H1 (cell line): Measurements from ENCODE around the gene DPF3. TPM values are rescaled to one million over a fixed set of nuclear protein-coding genes. Genes with fewer than 3 reads are reported as not detected.

Experiments
- CTCF ChIA-PET: fragments of 300-600 bp; sonication (Branson Sonifier 250); formaldehyde crosslinking; loops from one replicate; lab custom pipeline; 2021; ENCODE audit not compliant: partially characterized antibody; lab: Charles Lee
- POLR2A ChIA-PET: fragments of 300-600 bp; sonication (Branson Sonifier 250); formaldehyde crosslinking; loops from one replicate; lab custom pipeline; 2021; ENCODE audit warnings: inconsistent platforms; ENCODE audit not compliant: partially characterized antibody; lab: Charles Lee
- DNase-seq, 2 experiments: peaks; one replicate each; pipeline versions ENCODE4 v3.0.0 to v3.0.0-alpha.2; 2010 to 2022; ENCODE audit warnings: low spot score in 2 of 2, low read depth in 1 of 2, mixed read lengths in 1 of 2
- FAIRE-seq: peaks from 2 replicates; lab custom pipeline; 2011; peaks lifted over from hg19 to GRCh38; lab: Jason Lieb, UNC
- H2AFZ ChIP-seq: 2 replicates; pipeline ENCODE4 v1.8.1; 2012; ENCODE audit warnings: low read length, inconsistent platforms
- H2AK5ac ChIP-seq: 2 replicates; pipeline ENCODE4 v1.6.1; 2013; ENCODE audit warnings: low read depth, low read length
- H2BK120ac ChIP-seq: replicated peaks from 2 replicates; pipeline ENCODE3; 2013; ENCODE audit warnings: low read depth, low read length, inconsistent platforms
- H2BK12ac ChIP-seq: 2 replicates; pipeline ENCODE4 v1.6.1; 2013; ENCODE audit warnings: low read depth, low read length
- H2BK15ac ChIP-seq: 2 replicates; pipeline ENCODE4 v1.6.1; 2013; ENCODE audit warnings: low read length
- H2BK20ac ChIP-seq: 2 replicates; pipeline ENCODE4 v1.6.1; 2013; ENCODE audit warnings: low read length
- H2BK5ac ChIP-seq: 2 replicates; pipeline ENCODE4 v1.6.1; 2013; ENCODE audit warnings: low read depth, low read length
- H3K14ac ChIP-seq: 2 replicates; pipeline ENCODE4 v1.6.1; 2013; ENCODE audit warnings: inconsistent platforms; ENCODE audit not compliant: insufficient read length
- H3K18ac ChIP-seq: 2 replicates; pipeline ENCODE4 v1.6.1; 2013; ENCODE audit warnings: low read length; ENCODE audit errors: extremely low read depth
- H3K23ac ChIP-seq: 2 replicates; pipeline ENCODE4 v1.6.1; 2013; ENCODE audit warnings: inconsistent platforms; ENCODE audit not compliant: insufficient read length
- H3K23me2 ChIP-seq: 2 replicates; pipeline ENCODE4 v1.6.1; 2013; ENCODE audit warnings: low read depth, low read length
- H3K27ac ChIP-seq: 2 replicates; pipeline ENCODE4 v1.6.1; 2011; ENCODE audit warnings: low read depth, low read length, inconsistent platforms
- H3K27me3 ChIP-seq, 4 experiments: replicated peaks in 1 of 4; 1 replicate in 1 of 4; 2 replicates in 3 of 4; pipeline versions ENCODE4 v1.6.1 to v1.8.1; 2011 to 2013; ENCODE audit warnings: low read length in 3 of 4, mild to moderate bottlenecking in 3 of 4, inconsistent platforms in 2 of 4, mixed read lengths in 2 of 4, moderate library complexity in 1 of 4; ENCODE audit not compliant: control insufficient read depth in 3 of 4, insufficient read depth in 3 of 4; ENCODE audit errors: extremely low read depth in 1 of 4
- H3K36me3 ChIP-seq, 4 experiments: 2 replicates each; pipeline versions ENCODE4 v1.6.1 to v1.8.1; 2011 to 2013; ENCODE audit warnings: mild to moderate bottlenecking in 4 of 4, low read length in 3 of 4, moderate library complexity in 2 of 4, control low read depth in 1 of 4, inconsistent platforms in 1 of 4; ENCODE audit not compliant: insufficient read depth in 4 of 4, control insufficient read depth in 2 of 4
- H3K4ac ChIP-seq: replicated peaks from 2 replicates; pipeline ENCODE3; 2013; ENCODE audit warnings: low read length, low read depth, mixed read lengths, inconsistent platforms; ENCODE audit not compliant: insufficient read length
- H3K4me1 ChIP-seq, 4 experiments: replicated peaks in 1 of 4; 1 replicate in 1 of 4; 2 replicates in 3 of 4; pipeline versions ENCODE4 v1.6.1 to v1.8.1; 2011 to 2013; ENCODE audit warnings: low read length in 3 of 4, inconsistent platforms in 2 of 4, mixed read lengths in 1 of 4; ENCODE audit not compliant: insufficient read depth in 4 of 4, control insufficient read depth in 3 of 4
- H3K4me2 ChIP-seq, 2 experiments: 2 replicates each; pipeline versions ENCODE4 v1.6.1 to v1.8.1; 2011 to 2013; ENCODE audit warnings: low read depth in 2 of 2, low read length in 2 of 2, control low read depth in 1 of 2, inconsistent platforms in 1 of 2, mild to moderate bottlenecking in 1 of 2; ENCODE audit not compliant: insufficient read depth in 1 of 2
- H3K4me3 ChIP-seq, 4 experiments: fragments of 200-600, 300-600 bp in 1 of 4; sonication (generic), shearing (Covaris generic), sonication (Bioruptor Twin) in 1 of 4; 2 replicates each; pipeline versions ENCODE4 v1.5.1 to v1.8.1; 2011 to 2016; ENCODE audit warnings: low read length in 4 of 4, low read depth in 3 of 4, control low read depth in 2 of 4, inconsistent platforms in 2 of 4, mild to moderate bottlenecking in 2 of 4, mixed read lengths in 1 of 4, moderate library complexity in 1 of 4; ENCODE audit not compliant: insufficient read depth in 2 of 4; ENCODE audit errors: extremely low read depth in 1 of 4
- H3K56ac ChIP-seq: replicated peaks from 2 replicates; pipeline ENCODE3; 2013; ENCODE audit warnings: low read depth, mild to moderate bottlenecking, mixed read lengths, low read length, inconsistent platforms; ENCODE audit not compliant: insufficient read length
- H3K79me1 ChIP-seq: 2 replicates; pipeline ENCODE4 v1.6.1; 2013; ENCODE audit warnings: low read depth, low read length, control low read depth
- H3K79me2 ChIP-seq, 2 experiments: 2 replicates each; pipeline versions ENCODE4 v1.6.1 to v1.8.1; 2012 to 2013; ENCODE audit warnings: low read length in 2 of 2, mild to moderate bottlenecking in 2 of 2, inconsistent platforms in 1 of 2; ENCODE audit not compliant: insufficient read depth in 2 of 2, control insufficient read depth in 1 of 2
- H3K9ac ChIP-seq, 4 experiments: replicated peaks in 1 of 4; 1 replicate in 1 of 4; 2 replicates in 3 of 4; pipeline versions ENCODE4 v1.6.1 to v1.8.1; 2011 to 2013; ENCODE audit warnings: low read depth in 3 of 4, low read length in 3 of 4, control low read depth in 2 of 4, mild to moderate bottlenecking in 2 of 4, moderate library complexity in 2 of 4, inconsistent platforms in 1 of 4; ENCODE audit errors: extremely low read depth in 1 of 4
- H3K9me3 ChIP-seq, 2 experiments: 2 replicates each; pipeline versions ENCODE4 v1.6.1 to v1.8.1; 2012 to 2013; ENCODE audit warnings: mild to moderate bottlenecking in 2 of 2, moderate library complexity in 2 of 2, control low read depth in 1 of 2, inconsistent platforms in 1 of 2, low read depth in 1 of 2, low read length in 1 of 2, mixed read lengths in 1 of 2; ENCODE audit not compliant: insufficient read depth in 2 of 2
- H4K20me1 ChIP-seq, 2 experiments: replicated peaks in 1 of 2; 2 replicates each; pipeline versions ENCODE3 to v1.8.1; 2011 to 2013; ENCODE audit warnings: inconsistent platforms in 2 of 2, low read length in 2 of 2, mild to moderate bottlenecking in 1 of 2; ENCODE audit not compliant: insufficient read depth in 2 of 2, control insufficient read depth in 1 of 2
- H4K5ac ChIP-seq: 2 replicates; pipeline ENCODE4 v1.6.1; 2013; ENCODE audit warnings: low read length, low read depth, mixed read lengths, inconsistent platforms; ENCODE audit not compliant: insufficient read length
- H4K8ac ChIP-seq: 2 replicates; pipeline ENCODE4 v1.8.0; 2013; ENCODE audit warnings: mild to moderate bottlenecking, moderate library complexity, low read length, inconsistent platforms; ENCODE audit not compliant: insufficient read depth; ENCODE audit errors: extremely low read depth
- H4K91ac ChIP-seq: replicated peaks from 2 replicates; pipeline ENCODE3; 2013; ENCODE audit warnings: low read length, mixed read lengths, inconsistent platforms; ENCODE audit not compliant: insufficient read length
- BACH1 ChIP-seq: IDR thresholded peaks from 2 replicates; pipeline ENCODE4 v1.6.1; 2012; ENCODE audit warnings: low read length, improper control_type of control experiment
- CEBPB ChIP-seq: IDR thresholded peaks from 2 replicates; pipeline ENCODE4 v1.6.1; 2012; ENCODE audit warnings: low read depth, low read length
- JUND ChIP-seq: IDR thresholded peaks from 2 replicates; pipeline ENCODE4 v1.6.1; 2011; ENCODE audit warnings: mild to moderate bottlenecking, improper control_type of control experiment, low read length
- SUZ12 ChIP-seq: fragments of 200-600 bp; sonication (generic); IDR thresholded peaks from 2 replicates; pipeline ENCODE4 v1.6.1; 2012; ENCODE audit warnings: mild to moderate bottlenecking, inconsistent platforms, low read length, moderate library complexity, mixed read lengths
- TAF1 ChIP-seq: IDR thresholded peaks from 2 replicates; pipeline ENCODE4 v1.6.1; 2011; ENCODE audit warnings: mild to moderate bottlenecking, low read depth, low read length
- ZNF274 ChIP-seq: IDR thresholded peaks from 2 replicates; pipeline ENCODE4 v1.7.0; 2012; ENCODE audit warnings: low read length, borderline replicate concordance; ENCODE audit errors: extremely low read depth
- WGBS, 2 experiments: shearing (Covaris generic) in 1 of 2; methylation state at CpG; one replicate each; pipeline versions ENCODE4 v1.1.6 to v1.1.7; 2013 to 2015; ENCODE audit warnings: low lambda C conversion rate in 2 of 2, mixed read lengths in 2 of 2, inconsistent platforms in 1 of 2, low coverage in 1 of 2, missing lambda C conversion rate in 1 of 2; ENCODE audit not compliant: insufficient replicate concordance in 2 of 2, insufficient coverage in 1 of 2, insufficient read length in 1 of 2; ENCODE audit errors: extremely low coverage in 1 of 2, missing lambda C conversion rate in 1 of 2; 5-methylcytosine and 5-hydroxymethylcytosine counted together
- polyA plus RNA-seq, 7 experiments: library from polyadenylated mRNA; depleted of rRNA in 3 of 7; stranded (reverse) in 5 of 7; unstranded in 2 of 7; fragments of >200 nt in 5 of 7; fragments of 200-250 nt in 2 of 7; gene quantifications; 1 replicate in 5 of 7; 2 replicates in 1 of 7; 4 replicates in 1 of 7; pipeline versions ENCODE4 v1.2.1 to v1.2.3, GENCODE V29; 2011 to 2013; ENCODE audit warnings: missing spikeins in 2 of 7, mixed read lengths in 2 of 7
- total RNA-seq: library from RNA; stranded (reverse); fragmentation: NEBNext Ultra II Directional; extraction: Animal tissue kit (Norgen Biotek cat#: 25700); gene quantifications from 2 replicates; pipeline ENCODE4 v1.2.1, GENCODE V29; 2021

The DPF3 gene
- total and polyA plus RNA-seq, 2 of the 8 experiments (the other 6 are each of a cell fraction or from before 2014, with no cell fraction given) = 0.19 TPM; not detected in 1

DNA sequence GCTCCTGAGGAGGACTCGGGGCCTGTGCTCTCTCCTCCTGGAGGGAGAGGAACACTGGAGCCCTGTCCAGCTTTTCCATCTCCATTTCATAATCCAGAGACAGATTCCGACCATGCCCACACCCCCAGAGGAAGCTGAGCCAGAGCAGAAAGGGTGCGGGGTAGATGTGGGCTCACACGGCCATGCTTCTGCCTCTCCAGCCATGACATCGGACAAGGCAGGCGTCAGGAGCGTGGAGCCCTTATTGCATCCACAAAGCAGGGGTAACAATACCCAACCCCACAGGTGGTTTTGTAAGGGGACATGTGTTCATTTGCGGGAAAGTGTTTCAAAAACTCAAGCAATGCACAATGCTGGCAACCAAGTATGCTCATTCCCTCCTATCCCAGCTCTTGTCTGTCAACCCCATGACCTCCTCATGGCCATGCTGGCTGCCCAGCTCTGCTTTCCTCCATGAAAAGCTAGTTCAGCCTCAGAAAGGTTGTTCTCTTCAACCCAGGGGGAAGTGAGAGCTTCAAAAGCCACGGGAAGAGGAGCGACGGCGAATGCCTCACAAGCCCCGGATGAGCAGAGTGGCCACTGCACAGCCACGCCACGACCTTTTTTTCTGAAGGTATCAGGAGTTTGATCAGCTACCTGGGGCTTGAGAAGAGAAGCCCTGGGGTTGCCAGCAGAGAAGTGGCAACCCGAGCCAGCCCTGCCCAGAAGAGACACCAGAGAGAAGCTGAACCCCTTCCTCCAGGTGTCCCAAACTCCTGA, 161.7 kb downstream of the DPF3 start:
- Histone ChIP-seq H3K27ac (no peak overlapping the region), H3K56ac (no peak overlapping the region), H2AK5ac (no peak overlapping the region), H3K4me3 (no peak overlapping the region), H2BK120ac (no peak overlapping the region), H4K5ac (no peak overlapping the region), H3K4me2 (no peak overlapping the region), H3K18ac (no peak overlapping the region), H2AFZ (no peak overlapping the region), H4K8ac (peak overlapping the region; percentile 1; the same call in 1 of the 2 replicates), H3K36me3 (no peaks in the 10 kb centered on the region), H2BK20ac (no peak overlapping the region), H3K27me3 (no peaks in the 10 kb centered on the region), H4K91ac (no peak overlapping the region), H3K79me2 (no peaks in the 10 kb centered on the region), H3K14ac (no peak overlapping the region), H2BK15ac (no peak overlapping the region), H3K4ac (no peak overlapping the region), H2BK12ac (no peak overlapping the region), H3K9me3 (no peaks in the 10 kb centered on the region), H3K4me1 (peaks cover 0 to 3% (median 0%) of the 10 kb centered on the region in 4 experiments; a peak in 1 of 7 replicates), H4K20me1 (no peaks in the 10 kb centered on the region), H3K23ac (no peak overlapping the region), H3K23me2 (no peaks in the 10 kb centered on the region), H3K79me1 (no peaks in the 10 kb centered on the region), H3K9ac (no peak overlapping the region), H2BK5ac (no peak overlapping the region)
- ChIA-PET CTCF (interaction anchor here (0.8 to 1.4 kb wide), 3 partner anchors 130 to 215 kb away, joined by 3 to 6 read pairs (median 4); no protein-coding TSS in a partner anchor), POLR2A (interaction anchor here (1.4 kb wide), 1 partner anchor 30 kb away, joined by 4 read pairs; no protein-coding TSS in a partner anchor)
- FAIRE-seq (no peak), DNase-seq (no peak)
- 84% methylated on average over 16 of the region's 16 CpGs; no CpG with 5 or more reads in 1 of the 2 experiments for WGBS, 2 experiments
- no peak for TF ChIP-seq CEBPB
- TF ChIP-seq JUND = no peak
- TF ChIP-seq SUZ12 = no peak
- no peak for TF ChIP-seq TAF1
- no peak for TF ChIP-seq ZNF274
- TF ChIP-seq BACH1 = no peak
